ENCODE results near the gene BLCAP. TPM values are rescaled to one million over a fixed set of nuclear protein-coding genes. Genes with fewer than 3 reads are reported as not detected.
A peak's percentile ranks its signal among the peaks of the same experiment; 100 is the strongest.

Gene BLCAP
- total RNA-seq, 3 donors from 2014 or later (not counting 1 experiment from before 2014, with no cell fraction given), result 60.4 to 80.1 (median 77.9) TPM

GRCh38 chr20:37523012-37523391 is 4.7 kb downstream of the BLCAP start:
- WGBS (ENCODE audit: insufficient coverage), result 98% methylated on average over 13 of the region's 13 CpGs
- no peak overlapping the region for H3K27ac Mint-ChIP-seq

GRCh38 chr20:37522260-37523011 is 5.2 kb downstream of the BLCAP start:
- Histone ChIP-seq H3K9me3 (ENCODE audit: control insufficient read depth, insufficient read depth, low read length) (no peaks in the 10 kb centered on the region), H3K36me3 (ENCODE audit: control insufficient read depth, insufficient read depth, low read length) (peaks cover 7% of the 10 kb centered on the region), H3K27me3 (ENCODE audit: control insufficient read depth, insufficient read depth, low read length) (no peaks in the 10 kb centered on the region), H3K4me1 (ENCODE audit: control insufficient read depth, insufficient read depth, low read length) (peaks cover 42% of the 10 kb centered on the region), H3K4me3 (ENCODE audit: low read length) (no peak overlapping the region), H3K27ac (ENCODE audit: low read length) (no peak overlapping the region)
- no peak overlapping the region for H3K4me3 Mint-ChIP-seq
- no peak for ATAC-seq
- no peak for DNase-seq
- intact Hi-C loops (cut with micrococcal nuclease), result loop anchor here (10.0 kb wide), 1 partner anchor 1058 kb away; no protein-coding TSS in a partner anchor
- no peak for TF ChIP-seq CTCF (IDR thresholded peaks at IDR 0.05)
- H3K36me3 Mint-ChIP-seq, result no peaks in the 10 kb centered on the region
- H3K27ac Mint-ChIP-seq, result peak overlapping the region in 1 of 2 donors; percentile 38
- H3K27me3 Mint-ChIP-seq (ENCODE audit: low read depth in 2 of 2), result peaks cover 0 to 4% of the 10 kb centered on the region in 2 donors
- no peaks in the 10 kb centered on the region for H3K9me3 Mint-ChIP-seq
- peaks cover 62 to 77% of the 10 kb centered on the region in 2 donors for H3K4me1 Mint-ChIP-seq
- WGBS (ENCODE audit: insufficient coverage), result 96% methylated on average over 36 of the region's 36 CpGs

More at GRCh38 chr20:37523012-37523391, 4.7 kb downstream of the BLCAP start:
- intact Hi-C loops (cut with micrococcal nuclease), result loop anchor here (10.0 kb wide), 1 partner anchor 1058 kb away; no protein-coding TSS in a partner anchor
- Histone ChIP-seq H3K4me1 (ENCODE audit: control insufficient read depth, insufficient read depth, low read length) (peaks cover 42% of the 10 kb centered on the region), H3K27ac (ENCODE audit: low read length) (no peak overlapping the region), H3K27me3 (ENCODE audit: control insufficient read depth, insufficient read depth, low read length) (no peaks in the 10 kb centered on the region), H3K4me3 (ENCODE audit: low read length) (no peak overlapping the region), H3K36me3 (ENCODE audit: control insufficient read depth, insufficient read depth, low read length) (peaks cover 4% of the 10 kb centered on the region), H3K9me3 (ENCODE audit: control insufficient read depth, insufficient read depth, low read length) (no peaks in the 10 kb centered on the region)
- Mint-ChIP-seq H3K4me1 (peaks cover 63 to 78% of the 10 kb centered on the region in 2 donors), H3K4me3 (no peak overlapping the region), H3K36me3 (no peaks in the 10 kb centered on the region), H3K9me3 (no peaks in the 10 kb centered on the region), H3K27me3 (ENCODE audit: low read depth in 2 of 2) (peaks cover 0 to 4% of the 10 kb centered on the region in 2 donors)
- ATAC-seq (no peak), DNase-seq (no peak)
- TF ChIP-seq CTCF (IDR thresholded peaks at IDR 0.05), result no peak

- TF ChIP-seq CTCF (IDR thresholded peaks at IDR 0.05), result no peak
- Mint-ChIP-seq H3K4me1 (peaks cover 50 to 68% of the 10 kb centered on the region in 2 donors), H3K27me3 (ENCODE audit: low read depth in 2 of 2) (peaks cover 0 to 4% of the 10 kb centered on the region in 2 donors), H3K27ac (peak within 1 kb of the TSS in 1 of 2 donors; percentile 47), H3K9me3 (no peaks in the 10 kb centered on the region), H3K4me3 (peak within 1 kb of the TSS; percentile 78), H3K36me3 (no peaks in the 10 kb centered on the region)
- H3K36me3 ChIP-seq (ENCODE audit: control insufficient read depth, insufficient read depth, low read length), result peaks cover 10% of the 10 kb centered on the region
- H3K27ac ChIP-seq (ENCODE audit: low read length), result no peak within 1 kb of the TSS
- no peak within 1 kb of the TSS for H3K4me3 ChIP-seq (ENCODE audit: low read length)
- no peaks in the 10 kb centered on the region for H3K9me3 ChIP-seq (ENCODE audit: control insufficient read depth, insufficient read depth, low read length)
- H3K4me1 ChIP-seq (ENCODE audit: control insufficient read depth, insufficient read depth, low read length), result peaks cover 33% of the 10 kb centered on the region
- DNase-seq (peak in 1 of 2 donors; percentile 26), ATAC-seq (no peak)
- H3K27me3 ChIP-seq (ENCODE audit: control insufficient read depth, insufficient read depth, low read length), result no peaks in the 10 kb centered on the region
- intact Hi-C loops (cut with micrococcal nuclease), result loop anchor here (10.0 kb wide), 1 partner anchor 1056 kb away; no protein-coding TSS in a partner anchor
- 63% methylated on average over 69 of the region's 69 CpGs for WGBS (ENCODE audit: insufficient coverage)
Measured at GRCh38 chr20:37521061-37521771, 6.5 kb downstream of the BLCAP start, which contains the start of gene NNAT. NNAT (plus strand) TSS chr20:37521250; CDS start chr20:37521332, 82 bp downstream.

Data from natural killer cell (primary cell).